HEK293 (cell line): ENCODE data around the gene ICAM1.

Experiments
- BCL11A ChIP-seq: fragments of 450-650 bp; formaldehyde crosslinking; IDR thresholded peaks from 2 replicates; pipeline ENCODE4 v1.5.1; 2016; ENCODE audit warnings: low read depth, missing biosample characterization, missing genetic modification characterization
- RBAK ChIP-seq: fragments of 450-650 bp; formaldehyde crosslinking; IDR thresholded peaks from 2 replicates; pipeline ENCODE4 v1.5.1; 2016; ENCODE audit warnings: missing biosample characterization, missing genetic modification characterization
- SETDB1 ChIP-seq: IDR thresholded peaks from one replicate; pipeline ENCODE4 v1.6.1; 2017; ENCODE audit warnings: mild to moderate bottlenecking, low read length, moderate library complexity, mixed read lengths; ENCODE audit not compliant: insufficient read length
- SP2 ChIP-seq: fragments of 450-650 bp; formaldehyde crosslinking; IDR thresholded peaks from 2 replicates; pipeline ENCODE4 v1.5.1; 2016; ENCODE audit warnings: missing biosample characterization, missing genetic modification characterization
- TCF7L2 ChIP-seq: IDR thresholded peaks from 2 replicates; pipeline ENCODE4 v1.6.1; 2011; ENCODE audit warnings: low read depth, mild to moderate bottlenecking, inconsistent platforms, low read length, moderate library complexity, borderline replicate concordance
- ZBTB17 ChIP-seq: fragments of 450-650 bp; formaldehyde crosslinking; IDR thresholded peaks from 2 replicates; pipeline ENCODE4 v1.5.1; 2016; ENCODE audit warnings: missing biosample characterization, missing genetic modification characterization
- ZFP37 ChIP-seq: fragments of 450-650 bp; formaldehyde crosslinking; IDR thresholded peaks from 2 replicates; pipeline ENCODE4 v1.5.1; 2016; ENCODE audit warnings: missing biosample characterization, missing genetic modification characterization
- ZNF175 ChIP-seq: fragments of 450-650 bp; formaldehyde crosslinking; IDR thresholded peaks from 2 replicates; pipeline ENCODE4 v1.5.1; 2016; ENCODE audit warnings: missing biosample characterization, missing genetic modification characterization
- ZNF239 ChIP-seq: fragments of 450-650 bp; formaldehyde crosslinking; IDR thresholded peaks from 2 replicates; pipeline ENCODE4 v1.5.1; 2016; ENCODE audit warnings: missing biosample characterization, missing genetic modification characterization
- ZNF248 ChIP-seq: fragments of 450-650 bp; formaldehyde crosslinking; IDR thresholded peaks from 2 replicates; pipeline ENCODE4 v1.5.1; 2017; ENCODE audit warnings: missing biosample characterization, missing genetic modification characterization
- ZNF274 ChIP-seq, 2 experiments: fragments of 200-500 bp in 1 of 2; fragments of 450-650 bp in 1 of 2; sonication (Bioruptor generic) in 1 of 2; formaldehyde crosslinking in 1 of 2; IDR thresholded peaks; 2 replicates each; pipeline versions ENCODE4 v1.5.1 to v1.6.1; 2014 to 2016; ENCODE audit warnings: borderline replicate concordance in 1 of 2, inconsistent platforms in 1 of 2, low read length in 1 of 2, missing biosample characterization in 1 of 2, missing genetic modification characterization in 1 of 2
- ZNF366 ChIP-seq: fragments of 450-650 bp; formaldehyde crosslinking; conservative IDR thresholded peaks from 2 replicates; pipeline ENCODE4 v1.5.1; 2016; ENCODE audit warnings: missing biosample characterization, missing genetic modification characterization
- ZNF473 ChIP-seq: fragments of 450-650 bp; formaldehyde crosslinking; IDR thresholded peaks from 2 replicates; pipeline ENCODE4 v1.5.1; 2017; ENCODE audit warnings: missing biosample characterization, missing genetic modification characterization
- ZNF501 ChIP-seq: fragments of 450-650 bp; formaldehyde crosslinking; IDR thresholded peaks from 2 replicates; pipeline ENCODE4 v1.5.1; 2016; ENCODE audit warnings: missing biosample characterization, missing genetic modification characterization
- ZNF521 ChIP-seq: fragments of 450-650 bp; formaldehyde crosslinking; IDR thresholded peaks from 2 replicates; pipeline ENCODE4 v1.5.1; 2017; ENCODE audit warnings: missing biosample characterization, mild to moderate bottlenecking, missing genetic modification characterization
- ZNF664 ChIP-seq: fragments of 450-650 bp; formaldehyde crosslinking; IDR thresholded peaks from 2 replicates; pipeline ENCODE4 v1.5.1; 2016; ENCODE audit warnings: missing biosample characterization, missing genetic modification characterization
- ZNF777 ChIP-seq: fragments of 450-650 bp; formaldehyde crosslinking; IDR thresholded peaks from 2 replicates; pipeline ENCODE4 v1.5.1; 2017; ENCODE audit warnings: missing biosample characterization, missing genetic modification characterization, borderline replicate concordance
- ZNF785 ChIP-seq: fragments of 450-650 bp; formaldehyde crosslinking; IDR thresholded peaks from 2 replicates; pipeline ENCODE4 v1.5.1; 2016; ENCODE audit warnings: missing biosample characterization, missing genetic modification characterization
- TF ChIP-seq, protein P1 (sequence below): fragments of 450-650 bp; formaldehyde crosslinking; IDR thresholded peaks from 2 replicates; pipeline ENCODE4 v1.5.1; 2017; ENCODE audit warnings: missing biosample characterization, missing genetic modification characterization
- TF ChIP-seq, protein P2 (sequence below): fragments of 450-650 bp; formaldehyde crosslinking; IDR thresholded peaks from 2 replicates; pipeline ENCODE4; 2016; ENCODE audit warnings: missing biosample characterization, missing genetic modification characterization
- TF ChIP-seq, protein P3 (sequence below): fragments of 450-650 bp; formaldehyde crosslinking; IDR thresholded peaks from 2 replicates; pipeline ENCODE4 v1.5.1; 2016; ENCODE audit warnings: missing biosample characterization, missing genetic modification characterization
- TF ChIP-seq, protein P4 (sequence below): fragments of 450-650 bp; formaldehyde crosslinking; IDR thresholded peaks from 2 replicates; pipeline ENCODE4 v1.5.1; 2016; ENCODE audit warnings: missing biosample characterization, missing genetic modification characterization
- TF ChIP-seq, protein P5 (sequence below): fragments of 450-650 bp; formaldehyde crosslinking; IDR thresholded peaks from 2 replicates; pipeline ENCODE4 v1.5.1; 2016; ENCODE audit warnings: missing biosample characterization, missing genetic modification characterization
- TF ChIP-seq, protein P6 (sequence below): fragments of 450-650 bp; formaldehyde crosslinking; IDR thresholded peaks from 2 replicates; pipeline ENCODE4 v1.5.1; 2016; ENCODE audit warnings: missing biosample characterization, missing genetic modification characterization
- TF ChIP-seq, protein P7 (sequence below): fragments of 450-650 bp; formaldehyde crosslinking; IDR thresholded peaks from 2 replicates; pipeline ENCODE4 v1.5.1; 2016; ENCODE audit warnings: missing biosample characterization, missing genetic modification characterization

ICAM1 gene

DNA sequence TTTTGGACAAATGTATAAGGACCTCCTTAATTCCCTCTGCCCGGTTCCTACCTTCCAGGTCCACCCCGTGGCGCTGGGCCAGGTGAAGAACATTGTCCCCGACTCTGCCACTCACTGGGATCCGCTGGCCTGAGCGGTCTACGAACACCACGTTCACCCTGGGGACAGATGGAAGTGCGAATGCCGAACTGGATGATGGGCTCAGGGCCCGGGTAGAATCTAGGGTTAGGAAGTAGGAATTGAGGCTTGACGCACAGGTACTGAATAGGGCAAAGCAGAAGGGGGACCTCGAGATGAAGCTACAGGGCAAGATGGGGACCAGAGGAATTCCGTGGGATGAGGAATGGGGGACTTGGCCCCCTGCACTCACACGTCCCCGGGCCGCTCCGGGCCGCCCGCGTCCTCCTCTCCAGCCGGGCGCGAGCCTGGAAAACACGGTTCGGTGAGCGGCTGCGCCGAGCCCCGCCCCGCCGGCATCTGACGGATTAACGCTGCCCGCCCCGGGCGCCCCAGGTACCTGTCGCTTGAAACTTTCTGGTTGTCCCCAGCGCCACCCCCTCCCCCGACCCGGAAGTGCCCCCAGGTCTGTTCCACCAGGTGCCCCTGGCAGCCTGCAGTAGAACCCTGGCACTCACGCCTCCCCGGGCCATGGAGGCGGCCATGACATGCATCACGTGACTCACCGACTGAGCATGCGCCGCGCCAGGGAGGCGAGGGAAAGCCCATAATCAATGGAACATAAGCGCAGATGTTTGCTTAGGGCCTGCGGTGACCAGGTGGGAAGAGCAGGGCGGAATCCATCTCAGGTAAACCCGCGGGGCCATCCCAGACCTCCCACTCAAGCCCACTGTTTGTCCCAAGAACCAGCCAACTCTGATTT is 44.7 kb downstream of the ICAM1 start, which contains the start of gene FDX2 (continued):
- TF ChIP-seq, protein P1, sequence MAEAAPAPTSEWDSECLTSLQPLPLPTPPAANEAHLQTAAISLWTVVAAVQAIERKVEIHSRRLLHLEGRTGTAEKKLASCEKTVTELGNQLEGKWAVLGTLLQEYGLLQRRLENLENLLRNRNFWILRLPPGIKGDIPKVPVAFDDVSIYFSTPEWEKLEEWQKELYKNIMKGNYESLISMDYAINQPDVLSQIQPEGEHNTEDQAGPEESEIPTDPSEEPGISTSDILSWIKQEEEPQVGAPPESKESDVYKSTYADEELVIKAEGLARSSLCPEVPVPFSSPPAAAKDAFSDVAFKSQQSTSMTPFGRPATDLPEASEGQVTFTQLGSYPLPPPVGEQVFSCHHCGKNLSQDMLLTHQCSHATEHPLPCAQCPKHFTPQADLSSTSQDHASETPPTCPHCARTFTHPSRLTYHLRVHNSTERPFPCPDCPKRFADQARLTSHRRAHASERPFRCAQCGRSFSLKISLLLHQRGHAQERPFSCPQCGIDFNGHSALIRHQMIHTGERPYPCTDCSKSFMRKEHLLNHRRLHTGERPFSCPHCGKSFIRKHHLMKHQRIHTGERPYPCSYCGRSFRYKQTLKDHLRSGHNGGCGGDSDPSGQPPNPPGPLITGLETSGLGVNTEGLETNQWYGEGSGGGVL (tag by site-specific recombination), result no peak
- TF ChIP-seq ZFP37 (peak; percentile 85; the same call in 1 of the 2 replicates), ZNF175 (no peak), ZNF366 (tag by site-specific recombination) (no peak), ZNF501 (tag by site-specific recombination) (peak; percentile 82; the same call in 1 of the 2 replicates), ZBTB17 (tag by site-specific recombination) (peak; percentile 98), ZNF785 (no peak), ZNF521 (tag by site-specific recombination) (no peak), ZNF664 (tag by site-specific recombination) (0 out of 2 replicates have a peak, but pooled peaks have one; percentile 29), ZNF777 (no peak), ZNF473 (tag by site-specific recombination) (no peak), ZNF248 (tag by site-specific recombination) (no peak), SP2 (peak; percentile 56), ZNF274 (IDR thresholded peaks at IDR 0.05; ENCODE audit: low read length) (no peak), ZNF274 (tag by site-specific recombination; IDR thresholded peaks at IDR 0.05; ENCODE audit: borderline replicate concordance) (no peak), TCF7L2 (no peak), SETDB1 (no peak), ZNF239 (tag by site-specific recombination) (no peak), RBAK (tag by site-specific recombination) (no peak), BCL11A (tag by site-specific recombination) (no peak)
- TF ChIP-seq, protein P2, sequence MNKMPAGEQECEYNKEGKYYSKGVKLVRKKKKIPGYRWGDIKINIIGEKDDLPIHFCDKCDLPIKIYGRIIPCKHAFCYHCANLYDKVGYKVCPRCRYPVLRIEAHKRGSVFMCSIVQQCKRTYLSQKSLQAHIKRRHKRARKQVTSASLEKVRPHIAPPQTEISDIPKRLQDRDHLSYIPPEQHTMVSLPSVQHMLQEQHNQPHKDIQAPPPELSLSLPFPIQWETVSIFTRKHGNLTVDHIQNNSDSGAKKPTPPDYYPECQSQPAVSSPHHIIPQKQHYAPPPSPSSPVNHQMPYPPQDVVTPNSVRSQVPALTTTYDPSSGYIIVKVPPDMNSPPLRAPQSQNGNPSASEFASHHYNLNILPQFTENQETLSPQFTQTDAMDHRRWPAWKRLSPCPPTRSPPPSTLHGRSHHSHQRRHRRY (tag by site-specific recombination), result no peak
- TF ChIP-seq, protein P3, sequence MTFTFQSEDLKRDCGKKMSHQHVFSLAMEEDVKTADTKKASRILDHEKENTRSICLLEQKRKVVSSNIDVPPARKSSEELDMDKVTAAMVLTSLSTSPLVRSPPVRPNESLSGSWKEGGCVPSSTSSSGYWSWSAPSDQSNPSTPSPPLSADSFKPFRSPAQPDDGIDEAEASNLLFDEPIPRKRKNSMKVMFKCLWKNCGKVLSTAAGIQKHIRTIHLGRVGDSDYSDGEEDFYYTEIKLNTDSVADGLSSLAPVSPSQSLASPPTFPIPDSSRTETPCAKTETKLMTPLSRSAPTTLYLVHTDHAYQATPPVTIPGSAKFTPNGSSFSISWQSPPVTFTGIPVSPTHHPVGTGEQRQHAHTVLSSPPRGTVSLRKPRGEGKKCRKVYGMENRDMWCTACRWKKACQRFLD, result no peak; the same call in 1 of the 2 replicates
- TF ChIP-seq, protein P4, sequence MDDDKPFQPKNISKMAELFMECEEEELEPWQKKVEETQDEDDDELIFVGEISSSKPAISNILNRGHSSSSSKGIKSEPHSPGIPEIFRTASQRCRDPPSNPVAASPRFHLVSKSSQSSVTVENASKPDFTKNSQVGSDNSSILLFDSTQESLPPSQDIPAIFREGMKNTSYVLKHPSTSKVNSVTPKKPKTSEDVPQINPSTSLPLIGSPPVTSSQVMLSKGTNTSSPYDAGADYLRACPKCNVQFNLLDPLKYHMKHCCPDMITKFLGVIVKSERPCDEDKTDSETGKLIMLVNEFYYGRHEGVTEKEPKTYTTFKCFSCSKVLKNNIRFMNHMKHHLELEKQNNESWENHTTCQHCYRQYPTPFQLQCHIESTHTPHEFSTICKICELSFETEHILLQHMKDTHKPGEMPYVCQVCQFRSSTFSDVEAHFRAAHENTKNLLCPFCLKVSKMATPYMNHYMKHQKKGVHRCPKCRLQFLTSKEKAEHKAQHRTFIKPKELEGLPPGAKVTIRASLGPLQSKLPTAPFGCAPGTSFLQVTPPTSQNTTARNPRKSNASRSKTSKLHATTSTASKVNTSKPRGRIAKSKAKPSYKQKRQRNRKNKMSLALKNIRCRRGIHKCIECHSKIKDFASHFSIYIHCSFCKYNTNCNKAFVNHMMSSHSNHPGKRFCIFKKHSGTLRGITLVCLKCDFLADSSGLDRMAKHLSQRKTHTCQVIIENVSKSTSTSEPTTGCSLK, result no peak
- TF ChIP-seq, protein P5, sequence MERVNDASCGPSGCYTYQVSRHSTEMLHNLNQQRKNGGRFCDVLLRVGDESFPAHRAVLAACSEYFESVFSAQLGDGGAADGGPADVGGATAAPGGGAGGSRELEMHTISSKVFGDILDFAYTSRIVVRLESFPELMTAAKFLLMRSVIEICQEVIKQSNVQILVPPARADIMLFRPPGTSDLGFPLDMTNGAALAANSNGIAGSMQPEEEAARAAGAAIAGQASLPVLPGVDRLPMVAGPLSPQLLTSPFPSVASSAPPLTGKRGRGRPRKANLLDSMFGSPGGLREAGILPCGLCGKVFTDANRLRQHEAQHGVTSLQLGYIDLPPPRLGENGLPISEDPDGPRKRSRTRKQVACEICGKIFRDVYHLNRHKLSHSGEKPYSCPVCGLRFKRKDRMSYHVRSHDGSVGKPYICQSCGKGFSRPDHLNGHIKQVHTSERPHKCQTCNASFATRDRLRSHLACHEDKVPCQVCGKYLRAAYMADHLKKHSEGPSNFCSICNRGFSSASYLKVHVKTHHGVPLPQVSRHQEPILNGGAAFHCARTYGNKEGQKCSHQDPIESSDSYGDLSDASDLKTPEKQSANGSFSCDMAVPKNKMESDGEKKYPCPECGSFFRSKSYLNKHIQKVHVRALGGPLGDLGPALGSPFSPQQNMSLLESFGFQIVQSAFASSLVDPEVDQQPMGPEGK (tag by site-specific recombination), result peak; percentile 68
- TF ChIP-seq, protein P6, sequence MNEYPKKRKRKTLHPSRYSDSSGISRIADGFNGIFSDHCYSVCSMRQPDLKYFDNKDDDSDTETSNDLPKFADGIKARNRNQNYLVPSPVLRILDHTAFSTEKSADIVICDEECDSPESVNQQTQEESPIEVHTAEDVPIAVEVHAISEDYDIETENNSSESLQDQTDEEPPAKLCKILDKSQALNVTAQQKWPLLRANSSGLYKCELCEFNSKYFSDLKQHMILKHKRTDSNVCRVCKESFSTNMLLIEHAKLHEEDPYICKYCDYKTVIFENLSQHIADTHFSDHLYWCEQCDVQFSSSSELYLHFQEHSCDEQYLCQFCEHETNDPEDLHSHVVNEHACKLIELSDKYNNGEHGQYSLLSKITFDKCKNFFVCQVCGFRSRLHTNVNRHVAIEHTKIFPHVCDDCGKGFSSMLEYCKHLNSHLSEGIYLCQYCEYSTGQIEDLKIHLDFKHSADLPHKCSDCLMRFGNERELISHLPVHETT (tag by site-specific recombination), result peak; percentile 80; the same call in 1 of the 2 replicates
- TF ChIP-seq, protein P7, sequence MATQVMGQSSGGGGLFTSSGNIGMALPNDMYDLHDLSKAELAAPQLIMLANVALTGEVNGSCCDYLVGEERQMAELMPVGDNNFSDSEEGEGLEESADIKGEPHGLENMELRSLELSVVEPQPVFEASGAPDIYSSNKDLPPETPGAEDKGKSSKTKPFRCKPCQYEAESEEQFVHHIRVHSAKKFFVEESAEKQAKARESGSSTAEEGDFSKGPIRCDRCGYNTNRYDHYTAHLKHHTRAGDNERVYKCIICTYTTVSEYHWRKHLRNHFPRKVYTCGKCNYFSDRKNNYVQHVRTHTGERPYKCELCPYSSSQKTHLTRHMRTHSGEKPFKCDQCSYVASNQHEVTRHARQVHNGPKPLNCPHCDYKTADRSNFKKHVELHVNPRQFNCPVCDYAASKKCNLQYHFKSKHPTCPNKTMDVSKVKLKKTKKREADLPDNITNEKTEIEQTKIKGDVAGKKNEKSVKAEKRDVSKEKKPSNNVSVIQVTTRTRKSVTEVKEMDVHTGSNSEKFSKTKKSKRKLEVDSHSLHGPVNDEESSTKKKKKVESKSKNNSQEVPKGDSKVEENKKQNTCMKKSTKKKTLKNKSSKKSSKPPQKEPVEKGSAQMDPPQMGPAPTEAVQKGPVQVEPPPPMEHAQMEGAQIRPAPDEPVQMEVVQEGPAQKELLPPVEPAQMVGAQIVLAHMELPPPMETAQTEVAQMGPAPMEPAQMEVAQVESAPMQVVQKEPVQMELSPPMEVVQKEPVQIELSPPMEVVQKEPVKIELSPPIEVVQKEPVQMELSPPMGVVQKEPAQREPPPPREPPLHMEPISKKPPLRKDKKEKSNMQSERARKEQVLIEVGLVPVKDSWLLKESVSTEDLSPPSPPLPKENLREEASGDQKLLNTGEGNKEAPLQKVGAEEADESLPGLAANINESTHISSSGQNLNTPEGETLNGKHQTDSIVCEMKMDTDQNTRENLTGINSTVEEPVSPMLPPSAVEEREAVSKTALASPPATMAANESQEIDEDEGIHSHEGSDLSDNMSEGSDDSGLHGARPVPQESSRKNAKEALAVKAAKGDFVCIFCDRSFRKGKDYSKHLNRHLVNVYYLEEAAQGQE (tag by site-specific recombination), result peak; percentile 29; the same call in 1 of the 2 replicates
